DMS153 treated with DMSO at 0.1 percent for 48 hours (cell line): Measurements from ENCODE around the gene PIGBOS1.
"Not testable (repeated sequence)": the region's sequence is repeated elsewhere in the genome, so short reads cannot be mapped to it uniquely, and the experiment has no call there.

Experiments used
- DNase-seq: peaks from one replicate; lab custom pipeline; 2025; ENCODE audit not compliant: unreplicated experiment; lab: John Stamatoyannopoulos, UW

The PIGBOS1 gene

GRCh38 chr15:55318588-55319494 is at the start of gene PIGBOS1, which contains the start of gene PIGB:
Gene PIGBOS1, minus strand, starts transcription at chr15:55319123. Its CDS starts 1,331 bp downstream, at chr15:55317792.
Gene PIGB, plus strand, starts transcription at chr15:55319222. Its CDS starts 29 bp downstream, at chr15:55319251.
- DNase-seq: peak; percentile 24

- DNase-seq: no peak
Observed at GRCh38 chr15:55366981-55367380, 48.1 kb upstream of the PIGBOS1 start.

- no peak for DNase-seq
Observed at GRCh38 chr15:55362641-55363040, 43.7 kb upstream of the PIGBOS1 start.

GRCh38 chr15:55361048-55361447 is 42.1 kb upstream of the PIGBOS1 start:
- DNase-seq: no peak

- no peak for DNase-seq
Observed at GRCh38 chr15:55360256-55360655, 41.3 kb upstream of the PIGBOS1 start.

GRCh38 chr15:55358471-55358870 is 39.5 kb upstream of the PIGBOS1 start:
- no peak for DNase-seq

- DNase-seq: no peak
Observed at GRCh38 chr15:55357774-55358173, 38.9 kb upstream of the PIGBOS1 start.

DNA sequence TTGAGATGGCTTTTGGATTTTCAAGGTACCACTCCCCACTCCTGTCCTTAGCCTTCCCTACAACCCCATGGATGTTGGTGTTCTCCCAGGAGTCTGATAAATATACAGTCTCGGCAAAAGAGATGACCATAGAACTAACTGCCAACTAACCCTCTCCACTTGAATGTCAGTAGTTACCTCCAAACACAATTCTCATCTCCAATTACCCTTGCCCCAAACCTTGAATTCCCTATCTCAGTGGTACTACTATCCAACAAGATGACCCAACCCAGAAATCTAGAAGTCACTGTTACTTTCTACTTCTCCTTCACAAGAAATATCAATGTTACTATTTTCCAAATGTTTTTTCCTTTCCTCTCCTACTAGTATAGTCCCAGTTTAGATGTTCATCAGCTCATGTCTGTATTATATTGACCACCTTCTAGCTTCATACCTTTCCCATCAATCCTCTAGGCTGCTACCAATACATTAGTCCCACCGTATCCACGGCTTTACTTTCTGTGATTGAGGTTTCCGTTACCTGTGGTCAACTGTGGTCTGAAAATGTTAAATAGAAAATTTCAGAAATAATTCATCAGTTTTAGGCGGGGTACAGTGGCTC is 38.2 kb upstream of the PIGBOS1 start:
- DNase-seq: no peak

DNA sequence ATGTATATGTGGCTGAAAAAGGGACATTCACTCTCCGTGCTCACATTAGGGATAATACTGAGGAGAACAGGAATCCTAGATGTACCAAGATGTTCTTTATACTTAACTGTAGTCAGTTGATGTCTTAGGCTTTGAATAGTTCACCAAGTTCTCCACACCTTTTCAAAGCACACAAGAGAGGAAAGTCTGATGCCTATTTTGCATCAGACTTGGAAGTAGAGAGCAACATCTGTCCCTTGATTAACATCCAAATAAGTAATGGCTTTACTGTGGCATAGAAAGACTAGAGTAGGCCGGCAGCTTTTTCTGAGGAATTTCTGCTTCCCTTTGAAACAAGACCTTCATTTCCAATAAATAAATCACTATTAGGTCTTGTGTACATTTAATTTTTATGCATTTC is 34.1 kb upstream of the PIGBOS1 start:
- DNase-seq: no peak

DNA sequence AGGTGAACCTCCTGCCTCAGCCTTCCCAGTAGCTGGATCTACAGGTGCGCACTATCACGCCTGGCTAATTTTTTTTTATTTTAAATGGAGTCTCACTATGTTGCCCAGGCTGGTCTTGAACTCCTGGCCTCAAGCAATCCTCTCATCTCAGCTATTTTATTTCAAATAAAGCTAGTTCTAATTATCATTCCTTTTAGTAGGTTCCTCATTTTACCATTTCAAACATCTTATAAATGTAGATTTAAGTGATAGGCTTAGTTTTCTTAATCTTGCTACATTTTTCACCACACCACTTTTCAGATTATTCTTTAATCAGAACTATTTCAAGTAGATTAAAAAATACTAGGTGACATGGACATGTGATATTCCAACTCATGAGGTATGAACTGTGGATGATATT is 30.4 kb upstream of the PIGBOS1 start:
- DNase-seq: no peak

DNA sequence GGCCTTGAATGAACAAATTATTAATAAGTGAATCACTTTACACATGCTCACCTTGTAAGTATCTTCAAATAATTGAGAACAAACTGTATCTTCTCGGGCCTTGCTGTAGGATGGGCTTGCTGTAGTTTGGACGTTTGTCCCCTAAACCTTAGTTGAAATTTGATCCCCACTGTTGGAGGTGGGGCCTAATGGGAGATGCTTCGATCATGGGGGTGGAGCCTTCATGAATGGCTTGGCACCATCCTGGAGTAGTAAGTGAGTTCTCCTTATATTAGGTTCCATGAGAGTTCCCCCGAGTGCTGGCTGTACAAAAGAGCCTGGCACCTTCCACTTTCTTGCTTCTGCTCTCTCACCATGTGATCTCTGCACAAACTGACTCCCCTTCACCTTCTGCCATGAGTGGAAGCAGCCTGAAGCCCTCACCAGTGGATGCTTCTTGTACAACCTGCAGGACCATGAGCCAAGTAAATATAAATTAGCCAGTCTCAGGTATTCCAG is 29.4 kb upstream of the PIGBOS1 start:
- DNase-seq: no peak

- no peak for DNase-seq
Observed at GRCh38 chr15:55344206-55344605, 25.3 kb upstream of the PIGBOS1 start.

DNA sequence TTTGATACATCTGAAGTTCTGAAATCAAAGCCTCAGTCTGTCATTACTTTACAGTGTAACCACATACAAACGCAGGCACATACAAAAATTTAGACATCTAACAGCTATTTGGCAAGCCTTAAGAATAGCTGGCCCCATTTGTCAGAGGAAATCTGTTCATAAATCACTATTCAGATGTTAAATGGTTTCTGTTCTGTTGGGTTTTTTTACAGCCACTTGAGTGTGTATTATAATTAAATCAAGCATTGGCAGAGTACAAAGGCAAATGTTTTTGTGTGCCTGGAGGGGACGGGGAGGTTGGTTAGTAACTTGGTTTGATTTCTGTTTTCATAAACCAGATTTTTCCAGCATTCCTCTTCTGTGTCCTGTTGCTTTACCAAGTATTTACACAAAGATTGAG is 24.2 kb upstream of the PIGBOS1 start:
- no peak for DNase-seq

DNA sequence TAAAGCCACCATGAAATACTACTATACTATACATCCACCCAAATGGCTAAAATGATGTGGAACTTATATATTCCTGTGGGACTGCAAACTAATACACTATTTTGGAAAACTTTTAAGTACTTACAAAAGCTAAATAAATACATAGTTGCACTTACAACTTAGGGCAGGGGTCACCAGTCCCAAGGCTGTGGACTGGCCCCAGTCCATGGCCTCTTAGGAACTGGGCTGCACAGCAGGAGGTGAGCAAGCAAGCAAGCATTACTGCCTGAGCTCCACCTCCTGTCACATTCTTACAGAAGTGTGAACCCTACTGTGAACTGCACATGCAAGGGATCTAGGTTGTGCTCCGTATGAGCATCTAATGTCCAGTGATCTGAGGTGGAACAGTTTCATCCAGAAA is 18.2 kb upstream of the PIGBOS1 start:
- DNase-seq: no peak

DNA sequence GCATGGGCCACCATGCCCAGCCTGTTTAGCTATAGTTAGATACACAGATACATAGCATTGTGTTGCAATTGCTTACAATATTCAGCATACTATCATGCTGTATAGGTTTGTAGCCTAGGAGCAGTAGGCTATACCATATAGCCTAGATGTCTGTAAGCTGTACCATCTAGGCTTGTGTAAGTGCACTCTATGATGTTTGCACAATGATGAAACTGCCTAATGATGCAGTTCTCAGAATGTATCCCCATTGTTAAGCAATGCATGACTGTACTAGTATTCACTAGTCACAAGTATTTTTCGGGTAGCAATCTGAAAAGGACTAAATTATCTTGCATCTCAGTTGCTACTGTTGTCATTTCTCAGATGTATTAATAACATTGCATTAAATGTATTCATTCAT is 16.1 kb upstream of the PIGBOS1 start:
- no peak for DNase-seq

GRCh38 chr15:55334371-55334770 is 15.4 kb upstream of the PIGBOS1 start:
- DNase-seq: no peak

DNA sequence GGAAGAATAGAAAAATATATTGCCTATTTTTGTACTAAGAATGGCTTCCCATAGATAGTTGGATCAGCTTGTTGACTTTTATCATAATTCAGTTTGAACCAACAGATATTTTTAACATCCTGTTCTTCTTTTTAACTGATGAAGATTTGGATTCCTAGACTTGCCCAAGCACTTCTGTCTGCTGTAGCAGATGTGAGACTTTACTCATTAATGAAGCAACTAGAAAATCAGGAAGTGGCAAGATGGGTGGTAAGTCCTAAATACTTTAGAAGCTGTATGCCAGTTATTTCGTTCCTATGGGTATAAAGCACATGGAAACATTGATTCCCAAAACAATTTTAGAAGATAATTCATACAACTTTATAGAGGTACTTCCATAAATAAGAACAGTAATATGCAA is 8.5 kb upstream of the PIGBOS1 start:
- DNase-seq: no peak

GRCh38 chr15:55322467-55322866 is 3.5 kb upstream of the PIGBOS1 start:
- DNase-seq: no peak

DNA sequence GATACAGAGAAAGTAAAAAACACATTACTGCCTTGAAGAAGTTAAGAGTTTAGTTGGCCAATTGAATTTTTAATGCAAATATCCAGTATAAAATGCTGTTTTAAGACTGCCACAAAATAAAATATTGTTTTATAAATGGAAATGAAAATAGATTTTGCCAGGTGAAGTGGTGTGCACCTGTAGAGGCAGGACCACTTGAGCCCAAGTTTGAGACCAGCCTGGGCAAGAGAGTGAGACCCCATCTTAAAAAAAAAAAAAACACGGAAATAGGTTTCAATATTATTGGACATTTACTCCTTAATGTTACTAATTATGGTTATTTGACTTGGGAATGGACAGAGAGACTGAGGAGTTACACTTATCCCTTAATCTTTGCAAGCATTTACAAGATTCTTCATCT is 2.0 kb upstream of the PIGBOS1 start:
- no peak for DNase-seq

GRCh38 chr15:55320238-55320550 is 1.3 kb upstream of the PIGBOS1 start:
- DNase-seq: no peak

GRCh38 chr15:55319537-55320237 is 764 bp upstream of the PIGBOS1 start:
- no peak for DNase-seq

DNA sequence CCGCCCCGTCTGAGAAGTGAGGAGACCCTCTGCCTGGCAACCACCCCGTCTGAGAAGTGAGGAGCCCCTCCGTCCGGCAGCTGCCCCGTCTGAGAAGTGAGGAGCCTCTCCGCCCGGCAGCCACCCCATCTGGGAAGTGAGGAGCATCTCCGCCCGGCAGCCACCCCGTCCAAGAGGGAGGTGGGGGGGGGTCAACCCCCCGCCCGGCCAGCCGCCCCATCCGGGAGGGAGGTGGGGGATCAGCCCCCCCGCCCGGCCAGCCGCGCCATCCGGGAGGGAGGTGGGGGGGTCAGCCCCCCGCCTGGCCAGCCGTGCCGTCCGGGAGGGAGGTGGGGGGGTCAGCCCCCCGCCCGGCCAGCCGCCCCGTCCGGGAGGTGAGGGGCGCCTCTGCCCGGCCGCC is 16.1 kb downstream of the PIGBOS1 start:
- DNase-seq: not testable (repeated sequence)
